ENCODE results near the gene EGR4. TPM values are rescaled to one million over a fixed set of nuclear protein-coding genes. Genes with fewer than 3 reads are reported as not detected.

The EGR4 gene
- total and polyA plus RNA-seq, 2 experiments from 2014 or later = 0.23 TPM; not detected in 1

GRCh38 chr2:73282924-73283544 is 10.3 kb downstream of the EGR4 start:
- Histone ChIP-seq H4K20me1 (replicated peaks; ENCODE audit: insufficient read depth) (peaks cover 35% of the 10 kb centered on the region), H3K4me3 (peak overlapping the region; percentile 84), H2AFZ (peak overlapping the region; percentile 66), H3K36me3 (ENCODE audit: insufficient read depth) (no peaks in the 10 kb centered on the region), H3K27me3 (ENCODE audit: insufficient read depth) (peaks cover 33% of the 10 kb centered on the region), H3K4me2 (peak overlapping the region; percentile 92), H3K4me1 (ENCODE audit: insufficient read depth) (peaks cover 9% of the 10 kb centered on the region), H3F3A (replicated peaks; ENCODE audit: low read depth) (peaks cover 6% of the 10 kb centered on the region; the same call in 1 of the 2 replicates), H3K79me2 (replicated peaks; ENCODE audit: insufficient read depth) (peaks cover 55% of the 10 kb centered on the region), H3K27ac (ENCODE audit: low read depth) (no peak overlapping the region), H3K9me2 (ENCODE audit: insufficient read depth) (no peaks in the 10 kb centered on the region)
- peak; percentile 3 for ATAC-seq
- Mint-ChIP-seq H3K4me1 (peaks cover 24% of the 10 kb centered on the region), H3K27ac (no peak overlapping the region), H3K36me3 (ENCODE audit: low read depth) (no peaks in the 10 kb centered on the region; the same call in 2 of the 3 replicates), H3K9me3 (no peaks in the 10 kb centered on the region; the same call in 2 of the 3 replicates), H3K27me3 (ENCODE audit: insufficient read depth, low read depth, poor library complexity) (peaks cover 18% of the 10 kb centered on the region), H3K4me3 (peak overlapping the region; percentile 82)
- peak; percentile 46 for DNase-seq (ENCODE audit: low spot score)
- TF ChIP-seq JUNB (IDR thresholded peaks at IDR 0.05; ENCODE audit: unreplicated experiment) (no peak), EZH2 (IDR thresholded peaks at IDR 0.05; ENCODE audit: low read depth, unreplicated experiment) (no peak), CTCF (conservative IDR thresholded peaks at IDR 0.05; ENCODE audit: low read depth in 2 of 2) (peak; percentile 33 to 42; a peak in 3 of 4 replicates)

- ATAC-seq (no peak), DNase-seq (ENCODE audit: low spot score) (no peak)
- Histone ChIP-seq H3K4me2 (no peak overlapping the region), H3K9me2 (ENCODE audit: insufficient read depth) (no peaks in the 10 kb centered on the region), H3K4me1 (ENCODE audit: insufficient read depth) (peaks cover 9% of the 10 kb centered on the region), H3K4me3 (no peak overlapping the region), H3K27ac (ENCODE audit: low read depth) (no peak overlapping the region), H3F3A (replicated peaks; ENCODE audit: low read depth) (peaks cover 6% of the 10 kb centered on the region; the same call in 1 of the 2 replicates), H3K79me2 (replicated peaks; ENCODE audit: insufficient read depth) (peaks cover 61% of the 10 kb centered on the region), H2AFZ (no peak overlapping the region), H4K20me1 (replicated peaks; ENCODE audit: insufficient read depth) (peaks cover 51% of the 10 kb centered on the region), H3K27me3 (ENCODE audit: insufficient read depth) (peaks cover 15% of the 10 kb centered on the region), H3K36me3 (ENCODE audit: insufficient read depth) (no peaks in the 10 kb centered on the region)
- Mint-ChIP-seq H3K4me3 (no peak overlapping the region), H3K27me3 (ENCODE audit: insufficient read depth, low read depth, poor library complexity) (peaks cover 15% of the 10 kb centered on the region), H3K9me3 (no peaks in the 10 kb centered on the region; the same call in 2 of the 3 replicates), H3K27ac (no peak overlapping the region), H3K36me3 (ENCODE audit: low read depth) (no peaks in the 10 kb centered on the region; the same call in 2 of the 3 replicates), H3K4me1 (peaks cover 24% of the 10 kb centered on the region)
- TF ChIP-seq EZH2phosphoT487 (IDR thresholded peaks at IDR 0.05; ENCODE audit: unreplicated experiment) = no peak
- no peak for TF ChIP-seq JUNB (IDR thresholded peaks at IDR 0.05; ENCODE audit: unreplicated experiment)
- TF ChIP-seq CREB1 (CRISPR knock-in tag; IDR thresholded peaks at IDR 0.05; ENCODE audit: low read depth) = no peak
- TF ChIP-seq REST (IDR thresholded peaks at IDR 0.05; ENCODE audit: unreplicated experiment) = no peak
Measured at GRCh38 chr2:73281244-73281643, 12.1 kb downstream of the EGR4 start.

Measured in GM23338 (cell line).